GM12878 (cell line): ENCODE measurements around the gene BICC1. TPM values are rescaled to one million over a fixed set of nuclear protein-coding genes. Genes with fewer than 3 reads are reported as not detected.

Experiments
- ATAC-seq: fragments of 200-7000 bp; cut with Tn5 transposase; 3 replicates; pipeline ENCODE4 v1.9.1; 2020; ENCODE audit warnings: mild to moderate bottlenecking, moderate library complexity
- BruUV-seq: library from RNA; stranded (reverse); fragments of 400-500 nt; replicated peaks from 2 replicates; lab custom pipeline; 2021; lab: Mats Ljungman, UMichigan
- CTCF ChIA-PET: fragments of 300-600 bp; sonication (Branson Sonifier 250); formaldehyde crosslinking; extraction: SDS; loops from one replicate; lab custom pipeline; 2021; ENCODE audit warnings: inconsistent platforms; lab: Yijun Ruan, JAX
- POLR2A ChIA-PET: fragments of 350-600 bp; formaldehyde crosslinking; extraction: SDS; loops from one replicate; lab custom pipeline; 2021; ENCODE audit warnings: inconsistent platforms; lab: Charles Lee
- RAD21 ChIA-PET: fragments of 300-600 bp; sonication (Branson Sonifier 250); formaldehyde crosslinking; loops from one replicate; lab custom pipeline; 2023; ENCODE audit warnings: antibody characterized with exemption; ENCODE audit not compliant: unreplicated experiment; lab: Charles Lee
- SMC1A ChIA-PET: fragments of 300-600 bp; sonication (Branson Sonifier 250); formaldehyde crosslinking; loops from one replicate; lab custom pipeline; 2023; ENCODE audit not compliant: unreplicated experiment, uncharacterized antibody; lab: Charles Lee
- DNase-seq: peaks from one replicate; pipeline ENCODE4 v3.0.0-alpha.2; 2011; ENCODE audit warnings: low read depth, low spot score
- FAIRE-seq: peaks from 3 replicates; lab custom pipeline; 2011; peaks lifted over from hg19 to GRCh38; lab: Jason Lieb, UNC
- H2AFZ ChIP-seq: 2 replicates; pipeline ENCODE4 v1.6.0; 2011; ENCODE audit warnings: low read depth, low read length, control low read depth; ENCODE audit not compliant: control insufficient read depth
- H3K27ac ChIP-seq: 2 replicates; pipeline ENCODE4 v1.5.1; 2011; ENCODE audit warnings: control low read depth; ENCODE audit not compliant: control insufficient read depth, insufficient read depth
- H3K27me3 ChIP-seq, 2 experiments: replicated peaks in 1 of 2; 2 replicates each; pipeline versions ENCODE4 v1.6.0 to v1.6.1; 2011; ENCODE audit warnings: low read length in 1 of 2; ENCODE audit not compliant: control insufficient read depth in 2 of 2, insufficient read depth in 2 of 2
- H3K36me3 ChIP-seq, 2 experiments: 2 replicates each; pipeline ENCODE4 v1.5.1; 2011; ENCODE audit warnings: low read length in 1 of 2; ENCODE audit not compliant: control insufficient read depth in 2 of 2, insufficient read depth in 2 of 2
- H3K4me1 ChIP-seq: 2 replicates; pipeline ENCODE4 v1.6.1; 2011; ENCODE audit warnings: mild to moderate bottlenecking, low read length, moderate library complexity, mixed read lengths; ENCODE audit not compliant: control insufficient read depth, insufficient read depth
- H3K4me2 ChIP-seq: 2 replicates; pipeline ENCODE4 v1.6.0; 2011; ENCODE audit warnings: control low read depth; ENCODE audit not compliant: control insufficient read depth, insufficient read depth
- H3K4me3 ChIP-seq: fragments of 200-600 bp; sonication (generic); 2 replicates; pipeline ENCODE4 v1.5.1; 2016
- H3K79me2 ChIP-seq: 2 replicates; pipeline ENCODE4 v1.6.0; 2011; ENCODE audit warnings: low read length; ENCODE audit not compliant: control insufficient read depth, insufficient read depth
- H3K9ac ChIP-seq: 2 replicates; pipeline ENCODE4 v1.8.0; 2011; ENCODE audit warnings: low read length, control low read depth, mixed read lengths; ENCODE audit not compliant: control insufficient read depth, insufficient read depth
- H3K9me3 ChIP-seq: replicated peaks from 3 replicates; pipeline ENCODE4 v1.5.1; 2011; ENCODE audit warnings: mild to moderate bottlenecking, low read length; ENCODE audit not compliant: control insufficient read depth, insufficient read depth
- H4K20me1 ChIP-seq: 2 replicates; pipeline ENCODE4 v1.6.0; 2011; ENCODE audit not compliant: control insufficient read depth, insufficient read depth
- BHLHE40 ChIP-seq, 2 experiments: fragments of 450-650 bp in 1 of 2; IDR thresholded peaks; 2 replicates each; pipeline ENCODE4 v1.6.1; 2011 to 2017; ENCODE audit warnings: low read depth in 2 of 2, borderline replicate concordance in 1 of 2, improper control_type of control experiment in 1 of 2, low read length in 1 of 2, mild to moderate bottlenecking in 1 of 2
- BRCA1 ChIP-seq: IDR thresholded peaks from 2 replicates; pipeline ENCODE4 v1.6.1; 2011; ENCODE audit warnings: low read depth, low read length, improper control_type of control experiment
- FOS ChIP-seq: IDR thresholded peaks from 3 replicates; pipeline ENCODE4 v1.6.1; 2011; ENCODE audit warnings: borderline replicate concordance; ENCODE audit not compliant: insufficient read length; ENCODE audit errors: extremely low read depth
- IKZF2 ChIP-seq, 2 experiments: fragments of 450-650 bp; IDR thresholded peaks; 2 replicates each; pipeline ENCODE4 v1.6.1; 2017; ENCODE audit warnings: mild to moderate bottlenecking in 2 of 2, moderate library complexity in 2 of 2
- KLF5 ChIP-seq: fragments of 450-650 bp; IDR thresholded peaks from 2 replicates; pipeline ENCODE4 v1.6.1; 2014; ENCODE audit warnings: mild to moderate bottlenecking; ENCODE audit not compliant: partially characterized antibody
- NFXL1 ChIP-seq: fragments of 450-650 bp; IDR thresholded peaks from 2 replicates; pipeline ENCODE4 v1.6.1; 2017; ENCODE audit warnings: antibody characterized with exemption, mild to moderate bottlenecking, borderline replicate concordance
- SRF ChIP-seq, 2 experiments: IDR thresholded peaks; 2 replicates each; pipeline ENCODE4 v1.6.1; 2011; ENCODE audit warnings: low read depth in 2 of 2, low read length in 2 of 2, mild to moderate bottlenecking in 1 of 2, moderate library complexity in 1 of 2
- TARDBP ChIP-seq: IDR thresholded peaks from 2 replicates; pipeline ENCODE4 v1.6.1; 2016; ENCODE audit warnings: borderline replicate concordance
- ZNF384 ChIP-seq: IDR thresholded peaks from 2 replicates; pipeline ENCODE4 v1.6.1; 2012; ENCODE audit warnings: low read depth, mild to moderate bottlenecking, low read length, improper control_type of control experiment, borderline replicate concordance
- WGBS: methylation state at CpG from one replicate; pipeline ENCODE4 v1.1.6; 2016; ENCODE audit warnings: low lambda C conversion rate; ENCODE audit not compliant: insufficient replicate concordance, insufficient coverage; ENCODE audit errors: missing lambda C conversion rate; 5-methylcytosine and 5-hydroxymethylcytosine counted together
- in situ Hi-C: fragments of 300-500 bp; cut with MboI; formaldehyde crosslinking; loops from 9 replicates; pipeline ENCODE4 v1.14.3; 2018; ENCODE audit warnings: mixed read lengths
- intact Hi-C: fragments of 100-400 bp; cut with micrococcal nuclease; formaldehyde crosslinking; loops from one replicate; pipeline ENCODE4 v1.14.2; 2022; ENCODE audit not compliant: unreplicated experiment
- polyA plus RNA-seq, 11 experiments: library from polyadenylated mRNA; depleted of rRNA in 4 of 11; unstranded in 6 of 11; stranded (reverse) in 5 of 11; fragments of >200 nt; fragmentation: Nextera tagmentation in 4 of 11; fragmentation: Illumina TruSeq in 1 of 11; extraction: Ambion mirVana in 4 of 11; extraction: Trizol in 1 of 11; gene quantifications; 1 replicate in 1 of 11; 2 replicates in 10 of 11; pipeline versions ENCODE4 v1.2.1 to v1.2.3, GENCODE V29; 2011 to 2016; ENCODE audit warnings: inconsistent platforms in 2 of 11, missing spikeins in 2 of 11, low read depth in 1 of 11
- total RNA-seq, 4 experiments: library from RNA; depleted of rRNA in 3 of 4; stranded (reverse); fragments of >200 nt in 3 of 4; fragmentation: Illumina TruSeq in 1 of 4; extraction: Trizol in 1 of 4; gene quantifications; 2 replicates each; pipeline versions ENCODE4 v1.2.1 to v1.2.3, GENCODE V29; 2013 to 2021
- TF ChIP-seq, protein P1 (sequence below): fragments of 450-650 bp; formaldehyde crosslinking; IDR thresholded peaks from 2 replicates; pipeline ENCODE4 v1.4.0; 2020; ENCODE audit warnings: mild to moderate bottlenecking, moderate library complexity
- TF ChIP-seq, protein P2 (sequence below): fragments of 450-650 bp; IDR thresholded peaks from 2 replicates; pipeline ENCODE4 v1.6.1; 2018; ENCODE audit warnings: mild to moderate bottlenecking, low read depth, moderate library complexity; ENCODE audit not compliant: partially characterized antibody

The BICC1 gene
- total and polyA plus RNA-seq, 10 of the 15 experiments (the other 5 are each of a cell fraction or from before 2014, with no cell fraction given): 0.01 to 0.10 (median 0.04) TPM; not detected in 5

DNA sequence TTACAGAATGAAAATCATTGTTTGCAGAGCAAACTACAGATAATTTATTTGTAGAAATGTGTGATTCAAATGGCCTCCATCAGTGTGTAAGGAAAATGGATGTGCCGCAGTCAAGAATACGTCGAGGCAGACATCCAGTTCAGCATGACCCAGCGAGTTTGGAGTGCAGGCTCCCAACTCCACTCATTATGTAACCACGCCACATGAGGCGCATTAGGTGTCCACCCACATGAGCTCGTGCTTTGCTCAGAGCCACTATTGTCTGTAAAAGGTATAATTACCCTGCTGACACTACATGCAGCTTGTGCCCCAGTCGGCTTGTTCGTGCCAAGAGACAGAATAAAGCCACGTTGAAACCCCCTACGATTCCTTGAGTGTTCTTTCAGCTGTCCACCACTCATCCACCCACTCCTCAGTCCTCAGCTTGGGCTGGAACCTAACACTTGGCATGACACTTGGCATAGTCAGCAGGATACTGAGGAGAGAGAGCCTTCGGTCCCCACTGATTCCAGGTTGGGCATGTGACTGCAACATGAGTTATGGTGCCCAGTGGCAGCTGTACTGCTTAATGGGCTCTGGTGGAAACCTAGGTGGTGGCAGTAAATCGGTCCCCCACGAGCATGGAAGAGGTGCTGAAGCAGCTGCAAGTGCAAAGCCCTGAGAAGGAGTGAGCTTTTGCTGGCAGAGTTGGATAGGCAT, 102.7 kb downstream of the BICC1 start (continued):
- TF ChIP-seq, protein P1, sequence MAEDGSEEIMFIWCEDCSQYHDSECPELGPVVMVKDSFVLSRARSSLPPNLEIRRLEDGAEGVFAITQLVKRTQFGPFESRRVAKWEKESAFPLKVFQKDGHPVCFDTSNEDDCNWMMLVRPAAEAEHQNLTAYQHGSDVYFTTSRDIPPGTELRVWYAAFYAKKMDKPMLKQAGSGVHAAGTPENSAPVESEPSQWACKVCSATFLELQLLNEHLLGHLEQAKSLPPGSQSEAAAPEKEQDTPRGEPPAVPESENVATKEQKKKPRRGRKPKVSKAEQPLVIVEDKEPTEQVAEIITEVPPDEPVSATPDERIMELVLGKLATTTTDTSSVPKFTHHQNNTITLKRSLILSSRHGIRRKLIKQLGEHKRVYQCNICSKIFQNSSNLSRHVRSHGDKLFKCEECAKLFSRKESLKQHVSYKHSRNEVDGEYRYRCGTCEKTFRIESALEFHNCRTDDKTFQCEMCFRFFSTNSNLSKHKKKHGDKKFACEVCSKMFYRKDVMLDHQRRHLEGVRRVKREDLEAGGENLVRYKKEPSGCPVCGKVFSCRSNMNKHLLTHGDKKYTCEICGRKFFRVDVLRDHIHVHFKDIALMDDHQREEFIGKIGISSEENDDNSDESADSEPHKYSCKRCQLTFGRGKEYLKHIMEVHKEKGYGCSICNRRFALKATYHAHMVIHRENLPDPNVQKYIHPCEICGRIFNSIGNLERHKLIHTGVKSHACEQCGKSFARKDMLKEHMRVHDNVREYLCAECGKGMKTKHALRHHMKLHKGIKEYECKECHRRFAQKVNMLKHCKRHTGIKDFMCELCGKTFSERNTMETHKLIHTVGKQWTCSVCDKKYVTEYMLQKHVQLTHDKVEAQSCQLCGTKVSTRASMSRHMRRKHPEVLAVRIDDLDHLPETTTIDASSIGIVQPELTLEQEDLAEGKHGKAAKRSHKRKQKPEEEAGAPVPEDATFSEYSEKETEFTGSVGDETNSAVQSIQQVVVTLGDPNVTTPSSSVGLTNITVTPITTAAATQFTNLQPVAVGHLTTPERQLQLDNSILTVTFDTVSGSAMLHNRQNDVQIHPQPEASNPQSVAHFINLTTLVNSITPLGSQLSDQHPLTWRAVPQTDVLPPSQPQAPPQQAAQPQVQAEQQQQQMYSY (CRISPR knock-in tag): no peak
- TF ChIP-seq NFXL1: no peak

DNA sequence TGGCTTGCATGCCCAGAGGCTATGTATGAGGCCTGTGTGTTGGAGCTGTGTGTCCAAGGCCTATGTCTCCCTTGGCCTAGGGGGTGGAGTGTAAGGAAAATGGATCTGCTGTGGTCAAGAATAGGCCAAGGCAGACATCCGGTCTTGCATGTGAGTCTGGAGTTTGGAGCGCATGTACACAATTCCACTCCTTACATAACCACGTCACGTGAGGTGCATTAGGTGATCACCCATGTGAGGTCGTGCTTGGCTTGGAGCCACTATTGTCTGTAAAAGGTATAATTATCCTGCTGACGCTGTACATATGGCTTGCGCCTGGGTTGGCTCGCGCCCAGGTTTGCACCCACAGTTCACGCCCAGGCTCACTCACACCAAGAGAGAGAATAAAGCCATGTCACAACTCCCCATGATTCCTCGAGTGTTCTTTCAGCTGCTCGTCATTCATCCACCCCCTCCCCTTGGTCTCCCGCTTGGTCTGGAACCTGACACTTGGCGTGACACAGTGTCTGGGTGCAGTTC, 105.5 kb downstream of the BICC1 start:
- H3K27me3 ChIP-seq: no peaks in the 10 kb centered on the region
- no peak for DNase-seq
- H2AFZ ChIP-seq: no peak overlapping the region
- CTCF ChIA-PET: no interaction called here
- no peak for FAIRE-seq
- no TSS peak for BruUV-seq
- H3K4me1 ChIP-seq: no peaks in the 10 kb centered on the region
- RAD21 ChIA-PET: no interaction called here
- no peak overlapping the region for H3K4me3 ChIP-seq
- no peak overlapping the region for H3K27ac ChIP-seq
- H3K36me3 ChIP-seq: no peaks in the 10 kb centered on the region
- SMC1A ChIA-PET: no interaction called here
- H3K9me3 ChIP-seq: no peaks in the 10 kb centered on the region
- no peak overlapping the region for H3K9ac ChIP-seq
- 62% methylated on average over 14 of the region's 14 CpGs for WGBS
- ATAC-seq: no peak
- POLR2A ChIA-PET: no interaction called here
- H4K20me1 ChIP-seq: no peaks in the 10 kb centered on the region
- intact Hi-C loops (no loop called here), in situ Hi-C loops (no loop called here)
- H3K4me2 ChIP-seq: no peak overlapping the region
- H3K79me2 ChIP-seq: no peaks in the 10 kb centered on the region
- TF ChIP-seq ZNF384: no peak
- TF ChIP-seq IKZF2 (IDR thresholded peaks at IDR 0.05): no peak
- no peak for TF ChIP-seq BRCA1
- no peak for TF ChIP-seq FOS
- no peak for TF ChIP-seq BHLHE40 (IDR thresholded peaks at IDR 0.05; ENCODE audit: borderline replicate concordance in 1 of 2, low read depth in 2 of 2, low read length in 1 of 2)
- TF ChIP-seq, protein P2, sequence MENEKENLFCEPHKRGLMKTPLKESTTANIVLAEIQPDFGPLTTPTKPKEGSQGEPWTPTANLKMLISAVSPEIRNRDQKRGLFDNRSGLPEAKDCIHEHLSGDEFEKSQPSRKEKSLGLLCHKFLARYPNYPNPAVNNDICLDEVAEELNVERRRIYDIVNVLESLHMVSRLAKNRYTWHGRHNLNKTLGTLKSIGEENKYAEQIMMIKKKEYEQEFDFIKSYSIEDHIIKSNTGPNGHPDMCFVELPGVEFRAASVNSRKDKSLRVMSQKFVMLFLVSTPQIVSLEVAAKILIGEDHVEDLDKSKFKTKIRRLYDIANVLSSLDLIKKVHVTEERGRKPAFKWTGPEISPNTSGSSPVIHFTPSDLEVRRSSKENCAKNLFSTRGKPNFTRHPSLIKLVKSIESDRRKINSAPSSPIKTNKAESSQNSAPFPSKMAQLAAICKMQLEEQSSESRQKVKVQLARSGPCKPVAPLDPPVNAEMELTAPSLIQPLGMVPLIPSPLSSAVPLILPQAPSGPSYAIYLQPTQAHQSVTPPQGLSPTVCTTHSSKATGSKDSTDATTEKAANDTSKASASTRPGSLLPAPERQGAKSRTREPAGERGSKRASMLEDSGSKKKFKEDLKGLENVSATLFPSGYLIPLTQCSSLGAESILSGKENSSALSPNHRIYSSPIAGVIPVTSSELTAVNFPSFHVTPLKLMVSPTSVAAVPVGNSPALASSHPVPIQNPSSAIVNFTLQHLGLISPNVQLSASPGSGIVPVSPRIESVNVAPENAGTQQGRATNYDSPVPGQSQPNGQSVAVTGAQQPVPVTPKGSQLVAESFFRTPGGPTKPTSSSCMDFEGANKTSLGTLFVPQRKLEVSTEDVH: no peak
- no peak for TF ChIP-seq TARDBP
- TF ChIP-seq KLF5: no peak
- no peak for TF ChIP-seq SRF (IDR thresholded peaks at IDR 0.05; ENCODE audit: low read depth in 2 of 2, low read length in 2 of 2)
